ENCODE results near the gene CDC40. TPM values are rescaled to one million over a fixed set of nuclear protein-coding genes. Genes with fewer than 3 reads are reported as not detected.
A peak's percentile ranks its signal among the peaks of the same experiment; 100 is the strongest.

The CDC40 gene
- polyA plus RNA-seq (2013, experiment 1 of 2): 16.2 TPM
- 18.3 TPM for polyA plus RNA-seq (2013, experiment 2 of 2)

- Histone ChIP-seq H3K9ac (ENCODE audit: low read depth, low read length) (peak within 1 kb of the TSS; percentile 95), H3K27ac (ENCODE audit: low read depth, low read length) (peak within 1 kb of the TSS; percentile 96), H3K4me3 (ENCODE audit: low read length) (peak within 1 kb of the TSS; percentile 98), H3K4me1 (ENCODE audit: insufficient read depth, low read length) (peaks cover 16% of the 10 kb centered on the region; the same call in 1 of the 2 replicates), H3K9me3 (ENCODE audit: insufficient read depth, low read depth, low read length) (no peaks in the 10 kb centered on the region), H3K36me3 (ENCODE audit: insufficient read depth, low read length) (0 out of 2 replicates have a peak, but pooled peaks cover 2% of the 10 kb centered on the region), H3K27me3 (ENCODE audit: insufficient read depth, low read length) (no peaks in the 10 kb centered on the region)
- WGBS: 1% methylated on average over 27 of the region's 28 CpGs
Observed at GRCh38 chr6:110180228-110181008, at the start of gene CDC40. Gene CDC40 (plus strand): TSS chr6:110180427. CDS start chr6:110180445, 18 bp downstream.

GRCh38 chr6:110137924-110138887 is 42.0 kb upstream of the CDC40 start:
- Histone ChIP-seq H3K27me3 (ENCODE audit: insufficient read depth, low read length) (no peaks in the 10 kb centered on the region), H3K9me3 (ENCODE audit: insufficient read depth, low read depth, low read length) (peaks cover 46% of the 10 kb centered on the region), H3K4me3 (ENCODE audit: low read length) (no peak overlapping the region), H3K4me1 (ENCODE audit: insufficient read depth, low read length) (no peaks in the 10 kb centered on the region), H3K36me3 (ENCODE audit: insufficient read depth, low read length) (peaks cover 19% of the 10 kb centered on the region), H3K9ac (ENCODE audit: low read depth, low read length) (no peak overlapping the region), H3K27ac (ENCODE audit: low read depth, low read length) (no peak overlapping the region)
- 96% methylated on average over 10 of the region's 10 CpGs for WGBS

GRCh38 chr6:110139052-110139451 is 41.2 kb upstream of the CDC40 start:
- Histone ChIP-seq H3K27me3 (ENCODE audit: insufficient read depth, low read length) (no peaks in the 10 kb centered on the region), H3K4me3 (ENCODE audit: low read length) (no peak overlapping the region), H3K9ac (ENCODE audit: low read depth, low read length) (no peak overlapping the region), H3K9me3 (ENCODE audit: insufficient read depth, low read depth, low read length) (peaks cover 46% of the 10 kb centered on the region), H3K36me3 (ENCODE audit: insufficient read depth, low read length) (peaks cover 19% of the 10 kb centered on the region), H3K4me1 (ENCODE audit: insufficient read depth, low read length) (no peaks in the 10 kb centered on the region), H3K27ac (ENCODE audit: low read depth, low read length) (no peak overlapping the region)
- 95% methylated on average over 9 of the region's 9 CpGs for WGBS

GRCh38 chr6:110140650-110141049 is 39.6 kb upstream of the CDC40 start:
- H3K9me3 ChIP-seq (ENCODE audit: insufficient read depth, low read depth, low read length): peaks cover 41% of the 10 kb centered on the region

GRCh38 chr6:110147870-110148269 is 32.4 kb upstream of the CDC40 start:
- no peak overlapping the region for H3K27ac ChIP-seq (ENCODE audit: low read depth, low read length)
- H3K4me1 ChIP-seq (ENCODE audit: insufficient read depth, low read length): no peaks in the 10 kb centered on the region
- peaks cover 4% of the 10 kb centered on the region; the same call in 1 of the 2 replicates for H3K9me3 ChIP-seq (ENCODE audit: insufficient read depth, low read depth, low read length)
- H3K36me3 ChIP-seq (ENCODE audit: insufficient read depth, low read length): no peaks in the 10 kb centered on the region; the same call in 1 of the 2 replicates
- H3K27me3 ChIP-seq (ENCODE audit: insufficient read depth, low read length): no peaks in the 10 kb centered on the region
- no peak overlapping the region for H3K4me3 ChIP-seq (ENCODE audit: low read length)
- no peak overlapping the region for H3K9ac ChIP-seq (ENCODE audit: low read depth, low read length)
- WGBS: 92% methylated on average over 3 of the region's 3 CpGs

More at GRCh38 chr6:110140650-110141049, 39.6 kb upstream of the CDC40 start:
- H3K9ac ChIP-seq (ENCODE audit: low read depth, low read length): no peak overlapping the region
- no peaks in the 10 kb centered on the region for H3K4me1 ChIP-seq (ENCODE audit: insufficient read depth, low read length)
- no peak overlapping the region for H3K4me3 ChIP-seq (ENCODE audit: low read length)
- peaks cover 19% of the 10 kb centered on the region for H3K36me3 ChIP-seq (ENCODE audit: insufficient read depth, low read length)
- no peak overlapping the region for H3K27ac ChIP-seq (ENCODE audit: low read depth, low read length)
- no peaks in the 10 kb centered on the region for H3K27me3 ChIP-seq (ENCODE audit: insufficient read depth, low read length)
- 92% methylated on average over 1 of the region's 2 CpGs for WGBS

- H3K27me3 ChIP-seq (ENCODE audit: insufficient read depth, low read length): no peaks in the 10 kb centered on the region
- H3K4me1 ChIP-seq (ENCODE audit: insufficient read depth, low read length): peaks cover 5% of the 10 kb centered on the region; the same call in 1 of the 2 replicates
- WGBS: 100% methylated on average over 1 of the region's 1 CpG
- H3K36me3 ChIP-seq (ENCODE audit: insufficient read depth, low read length): no peaks in the 10 kb centered on the region
- H3K9me3 ChIP-seq (ENCODE audit: insufficient read depth, low read depth, low read length): no peaks in the 10 kb centered on the region
- H3K4me3 ChIP-seq (ENCODE audit: low read length): no peak overlapping the region
- H3K9ac ChIP-seq (ENCODE audit: low read depth, low read length): no peak overlapping the region
- no peak overlapping the region for H3K27ac ChIP-seq (ENCODE audit: low read depth, low read length)
Observed at GRCh38 chr6:110158479-110158878, 21.7 kb upstream of the CDC40 start.

- no peaks in the 10 kb centered on the region for H3K36me3 ChIP-seq (ENCODE audit: insufficient read depth, low read length)
- no peak overlapping the region for H3K9ac ChIP-seq (ENCODE audit: low read depth, low read length)
- 95% methylated on average over 2 of the region's 2 CpGs for WGBS
- H3K4me3 ChIP-seq (ENCODE audit: low read length): no peak overlapping the region
- H3K27ac ChIP-seq (ENCODE audit: low read depth, low read length): no peak overlapping the region
- H3K4me1 ChIP-seq (ENCODE audit: insufficient read depth, low read length): peaks cover 22% of the 10 kb centered on the region
- no peaks in the 10 kb centered on the region for H3K9me3 ChIP-seq (ENCODE audit: insufficient read depth, low read depth, low read length)
- no peaks in the 10 kb centered on the region for H3K27me3 ChIP-seq (ENCODE audit: insufficient read depth, low read length)
Observed at GRCh38 chr6:110170081-110170480, 10.1 kb upstream of the CDC40 start.

- H3K4me1 ChIP-seq (ENCODE audit: insufficient read depth, low read length): peaks cover 30% of the 10 kb centered on the region
- 90% methylated on average over 4 of the region's 4 CpGs for WGBS
- H3K27me3 ChIP-seq (ENCODE audit: insufficient read depth, low read length): no peaks in the 10 kb centered on the region
- no peak overlapping the region for H3K27ac ChIP-seq (ENCODE audit: low read depth, low read length)
- H3K4me3 ChIP-seq (ENCODE audit: low read length): no peak overlapping the region
- H3K9ac ChIP-seq (ENCODE audit: low read depth, low read length): no peak overlapping the region
- no peaks in the 10 kb centered on the region for H3K9me3 ChIP-seq (ENCODE audit: insufficient read depth, low read depth, low read length)
- no peaks in the 10 kb centered on the region for H3K36me3 ChIP-seq (ENCODE audit: insufficient read depth, low read length)
Observed at GRCh38 chr6:110173506-110174132, 6.6 kb upstream of the CDC40 start.

GRCh38 chr6:110178626-110179405 is 1.4 kb upstream of the CDC40 start:
- Histone ChIP-seq H3K27me3 (ENCODE audit: insufficient read depth, low read length) (no peaks in the 10 kb centered on the region), H3K9me3 (ENCODE audit: insufficient read depth, low read depth, low read length) (no peaks in the 10 kb centered on the region), H3K4me1 (ENCODE audit: insufficient read depth, low read length) (peaks cover 16% of the 10 kb centered on the region; the same call in 1 of the 2 replicates), H3K4me3 (ENCODE audit: low read length) (peak overlapping the region; percentile 98), H3K36me3 (ENCODE audit: insufficient read depth, low read length) (0 out of 2 replicates have a peak, but pooled peaks cover 2% of the 10 kb centered on the region), H3K27ac (ENCODE audit: low read depth, low read length) (no peak overlapping the region), H3K9ac (ENCODE audit: low read depth, low read length) (peak overlapping the region; percentile 95)
- under 1% methylated on average over 66 of the region's 66 CpGs for WGBS

All from HUES64 (cell line).